Head of caudate nucleus (tissue), 42 donors: ENCODE results near the gene RHO.
"Not testable (repeated sequence)": the region's sequence is repeated elsewhere in the genome, so short reads cannot be mapped to it uniquely, and the experiment has no call there.

ENCODE experiments used
- DNase-seq, 42 donors: peaks; one replicate each; pipeline versions ENCODE4 v3.0.0 to v3.0.0-alpha.2; 2020 to 2021; ENCODE audit warnings: mixed read lengths in 7 of 42
- intact Hi-C: fragments of 100-400 bp; cut with DNase I; formaldehyde crosslinking; loops from one replicate; pipeline ENCODE4 v1.15.0; 2022

Gene RHO

DNA sequence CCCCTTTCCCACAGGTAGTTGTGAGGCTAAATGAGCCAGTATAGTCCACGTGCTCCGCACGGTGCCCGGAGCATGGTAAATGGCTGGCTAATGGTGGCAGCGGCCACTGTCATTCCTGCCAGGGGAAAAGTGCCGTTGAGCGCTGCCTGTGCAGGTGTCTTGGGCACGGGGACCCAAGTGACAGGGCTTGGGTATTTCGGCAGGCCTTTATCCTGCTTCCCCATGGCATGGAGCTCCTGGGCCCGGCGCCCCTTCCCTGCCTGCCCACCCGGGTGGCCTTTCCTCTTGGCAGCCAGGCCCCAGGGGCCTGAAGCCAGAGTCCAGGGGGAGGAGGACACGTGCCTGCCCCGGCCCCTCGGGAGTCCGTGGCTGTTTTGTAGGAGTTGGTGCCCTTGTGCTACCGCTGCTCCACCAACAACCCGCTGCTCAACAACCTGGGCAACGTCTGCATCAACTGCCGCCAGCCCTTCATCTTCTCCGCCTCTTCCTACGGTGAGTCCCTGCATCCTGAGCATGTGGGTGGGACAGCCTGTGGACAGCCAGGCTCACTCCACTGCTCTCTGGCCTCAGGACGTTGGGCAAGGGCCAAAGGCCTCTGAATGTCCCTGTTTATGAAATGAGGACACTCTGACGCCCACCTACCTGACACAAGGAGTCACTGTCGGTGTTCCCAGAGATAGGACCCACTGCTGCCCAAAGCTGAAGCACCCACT, 13.2 kb upstream of the RHO start:
- intact Hi-C loops, DNase-seq: not testable (repeated sequence)

DNA sequence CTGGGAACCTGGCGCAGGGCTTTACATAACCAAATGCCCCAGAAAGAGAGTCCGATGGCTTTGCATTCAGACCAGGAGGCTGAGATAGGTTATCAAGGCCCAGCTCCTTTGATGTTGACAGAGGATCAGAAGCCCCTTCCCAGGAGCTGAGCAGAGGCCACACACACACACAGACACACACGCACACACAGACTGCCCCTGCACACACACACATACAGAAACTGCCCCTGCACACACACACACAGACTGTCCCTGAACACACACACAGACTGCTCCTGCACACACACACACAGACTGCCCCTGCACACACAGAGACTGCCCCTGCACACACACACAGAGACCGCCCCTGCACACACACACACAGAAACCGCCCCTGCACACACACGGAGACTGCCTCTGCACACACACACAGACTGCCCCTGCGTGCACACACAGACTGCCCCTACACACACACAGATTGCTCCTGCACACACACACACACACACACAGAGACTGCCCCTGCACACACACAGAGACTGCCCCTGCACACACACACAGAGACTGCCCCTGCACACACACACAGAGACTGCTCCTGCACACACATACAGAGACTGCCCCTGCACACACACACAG, 12.5 kb upstream of the RHO start:
- intact Hi-C loops, DNase-seq: not testable (repeated sequence)

DNA sequence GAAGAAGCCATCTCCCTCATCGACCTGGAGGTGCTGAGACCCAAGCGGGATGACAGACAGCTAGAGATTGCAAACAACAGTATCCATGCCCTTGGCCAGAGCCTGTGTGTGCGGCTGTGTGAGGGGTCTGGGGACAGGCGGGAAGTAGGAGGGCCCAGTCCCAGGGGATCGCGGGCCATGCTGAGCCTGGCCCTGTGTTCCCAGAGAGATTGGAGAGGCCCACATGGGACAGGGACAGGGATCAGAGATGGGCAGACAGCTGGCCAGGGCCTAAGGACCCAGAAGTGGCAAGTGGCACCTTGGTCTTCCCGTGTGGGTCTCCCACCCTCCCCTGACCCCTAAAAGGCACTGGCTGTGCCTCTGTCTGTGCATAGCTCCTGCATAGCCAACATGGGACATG, 10.9 kb upstream of the RHO start:
- DNase-seq: no peak
- intact Hi-C loops: no loop called here

DNA sequence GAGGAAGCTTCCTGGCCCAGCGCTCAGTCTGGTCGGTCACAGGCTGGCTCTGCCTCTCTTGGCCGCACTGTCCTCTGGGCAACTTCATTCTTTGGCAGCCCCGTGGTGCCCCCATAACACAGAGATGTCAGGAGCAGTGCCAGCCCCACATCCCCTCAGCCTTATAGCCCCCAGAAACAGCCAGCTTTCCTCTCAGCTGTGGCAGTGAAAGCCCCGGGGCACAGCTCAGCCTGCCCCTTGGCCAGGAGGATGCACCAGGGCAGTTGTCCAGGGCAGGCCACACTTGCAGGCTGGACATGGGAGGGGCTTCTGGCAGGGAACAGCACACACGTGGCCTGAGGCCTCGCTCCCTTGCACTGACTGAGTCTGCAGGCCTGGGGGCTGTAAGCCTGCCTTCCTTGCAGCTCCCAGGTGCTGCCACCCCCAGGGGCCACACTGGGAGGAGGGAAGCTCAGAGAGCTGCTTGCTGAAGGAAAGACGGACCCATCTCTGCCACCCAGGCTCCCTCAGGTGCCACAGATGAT, 10.3 kb upstream of the RHO start:
- intact Hi-C loops: no loop called here
- no peak for DNase-seq

DNA sequence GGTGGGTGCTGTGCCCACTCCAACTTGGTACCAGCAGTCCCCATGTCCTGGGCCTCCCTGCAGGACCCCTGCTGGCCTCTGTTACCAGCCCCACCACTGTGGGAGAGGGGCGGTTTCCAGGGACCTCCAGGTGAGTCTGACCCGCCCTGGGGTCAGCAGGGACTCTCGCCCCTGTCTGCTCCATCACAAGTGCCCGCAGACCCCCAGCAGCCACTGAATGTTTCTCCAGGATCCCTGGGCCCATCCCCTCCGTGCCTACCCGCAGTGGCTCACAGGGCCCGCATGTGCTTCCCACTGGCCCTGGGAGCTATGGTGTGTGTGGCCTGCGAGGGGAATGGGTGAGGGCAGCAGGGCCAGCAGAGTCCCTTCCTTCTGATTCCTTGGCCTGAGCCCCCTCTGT, 9.9 kb upstream of the RHO start:
- intact Hi-C loops: no loop called here
- no peak for DNase-seq

DNA sequence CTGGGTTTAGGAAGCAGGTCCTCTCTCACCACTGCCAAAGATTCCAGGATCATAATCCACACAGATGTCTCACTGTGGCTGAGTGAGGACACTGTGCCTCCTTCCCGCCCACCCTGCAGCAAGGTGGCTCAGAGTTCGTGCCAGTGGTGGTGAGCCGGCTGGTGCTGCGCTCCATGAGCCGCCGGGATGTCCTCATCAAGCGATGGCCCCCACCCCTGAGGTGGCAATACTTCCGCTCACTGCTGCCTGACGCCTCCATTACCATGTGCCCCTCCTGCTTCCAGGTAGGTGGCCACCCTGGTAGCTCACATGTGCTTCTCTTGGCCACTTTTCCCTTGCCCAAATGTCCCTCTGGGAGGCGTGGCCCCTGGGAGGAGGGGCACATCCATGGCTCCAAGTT, 9.0 kb upstream of the RHO start:
- intact Hi-C loops: no loop called here
- no peak for DNase-seq

DNA sequence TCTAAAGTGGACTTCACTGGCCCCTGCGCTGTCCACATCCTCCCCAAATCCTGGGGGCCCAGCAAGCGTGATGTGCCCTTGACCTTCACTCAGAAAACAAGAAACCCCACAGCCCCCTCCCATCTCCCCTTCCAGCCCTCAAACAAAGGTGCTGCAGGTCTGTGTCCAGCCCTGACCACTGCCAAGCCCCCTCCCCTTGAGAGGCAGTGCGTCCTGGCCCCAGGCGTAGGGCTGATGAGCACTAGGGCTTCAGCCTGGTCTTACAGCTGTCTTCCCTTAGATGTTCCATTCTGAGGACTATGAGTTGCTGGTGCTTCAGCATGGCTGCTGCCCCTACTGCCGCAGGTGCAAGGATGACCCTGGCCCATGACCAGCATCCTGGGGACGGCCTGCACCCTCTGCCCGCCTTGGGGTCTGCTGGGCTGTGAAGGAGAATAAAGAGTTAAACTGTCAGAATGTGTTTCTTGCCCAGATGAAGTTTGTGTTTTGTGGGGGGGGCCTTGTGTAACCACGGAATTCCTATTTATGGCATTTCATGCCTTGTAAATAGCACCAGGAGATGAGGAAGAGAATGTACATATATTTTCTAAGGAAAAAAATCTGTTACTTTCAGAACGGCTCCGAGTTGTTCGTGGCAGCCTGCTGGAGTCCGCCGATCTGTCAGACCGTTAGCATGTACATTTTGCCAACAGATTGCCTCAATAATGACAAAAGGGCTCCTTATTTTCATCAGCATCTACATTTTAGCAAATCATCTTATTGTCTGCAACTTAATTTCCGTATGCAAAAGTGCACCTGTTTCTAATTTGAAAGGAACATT, 8.3 kb upstream of the RHO start:
- DNase-seq: no peak
- intact Hi-C loops: no loop called here

DNA sequence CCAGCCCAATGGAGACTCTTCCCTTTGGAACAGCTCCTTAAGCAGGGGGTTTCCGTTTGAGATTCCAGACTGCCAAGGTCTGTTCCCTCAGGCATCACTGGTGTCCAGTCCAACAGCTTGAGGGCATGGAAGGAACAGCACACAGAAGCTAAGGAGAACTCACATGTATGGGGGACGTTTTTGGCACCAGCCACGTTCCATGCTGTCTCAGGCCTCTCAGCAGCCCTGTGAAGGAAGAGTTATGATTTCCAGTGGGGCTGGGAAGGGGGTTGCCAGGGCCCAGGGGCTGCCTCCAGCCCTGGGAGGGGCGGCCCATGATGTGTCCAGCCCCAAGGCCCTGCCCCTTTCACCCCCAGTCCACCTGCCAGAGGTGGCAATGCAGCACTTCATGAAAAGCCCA, 7.5 kb upstream of the RHO start:
- DNase-seq: no peak
- intact Hi-C loops: no loop called here

DNA sequence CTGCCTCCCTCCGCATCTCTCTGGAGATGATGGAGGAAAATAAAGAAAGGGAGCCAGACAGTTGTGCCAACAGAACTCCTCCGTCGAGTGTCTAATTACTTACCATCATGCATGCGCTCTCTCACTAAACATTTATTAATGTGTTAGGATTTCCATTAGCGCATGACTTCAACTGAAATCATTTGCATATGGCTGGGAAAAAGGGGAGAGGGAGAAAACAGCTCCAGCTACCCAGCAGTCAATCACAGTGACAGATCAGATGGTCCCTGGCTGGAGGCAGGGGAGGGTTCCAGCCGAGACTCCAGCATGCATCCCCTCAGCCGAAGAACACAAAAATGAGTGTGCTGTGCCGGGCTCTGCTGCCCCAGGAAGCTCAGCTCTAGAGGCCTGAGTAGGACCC, 6.8 kb upstream of the RHO start:
- intact Hi-C loops: no loop called here
- DNase-seq: no peak

DNA sequence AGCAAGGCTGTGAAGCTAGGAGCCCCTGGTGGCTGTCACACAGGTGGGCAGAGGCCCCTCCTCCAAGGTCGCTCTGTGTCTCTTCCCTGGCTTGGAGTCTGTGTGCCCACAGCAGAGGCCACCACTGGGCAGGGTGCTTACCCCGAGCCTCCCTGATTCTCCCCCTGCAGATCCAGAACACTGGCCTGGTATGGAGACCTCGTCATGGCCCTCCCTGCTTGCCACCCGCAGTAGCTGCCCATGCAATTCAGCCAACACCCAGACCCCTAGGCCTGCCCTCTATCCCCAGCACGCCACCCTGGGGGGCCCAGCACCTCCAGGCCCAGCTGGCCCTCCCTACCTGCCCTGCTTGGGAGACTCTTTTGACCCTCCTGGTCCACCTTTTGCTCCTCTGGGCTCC, 5.5 kb upstream of the RHO start:
- intact Hi-C loops: no loop called here
- DNase-seq: no peak

DNA sequence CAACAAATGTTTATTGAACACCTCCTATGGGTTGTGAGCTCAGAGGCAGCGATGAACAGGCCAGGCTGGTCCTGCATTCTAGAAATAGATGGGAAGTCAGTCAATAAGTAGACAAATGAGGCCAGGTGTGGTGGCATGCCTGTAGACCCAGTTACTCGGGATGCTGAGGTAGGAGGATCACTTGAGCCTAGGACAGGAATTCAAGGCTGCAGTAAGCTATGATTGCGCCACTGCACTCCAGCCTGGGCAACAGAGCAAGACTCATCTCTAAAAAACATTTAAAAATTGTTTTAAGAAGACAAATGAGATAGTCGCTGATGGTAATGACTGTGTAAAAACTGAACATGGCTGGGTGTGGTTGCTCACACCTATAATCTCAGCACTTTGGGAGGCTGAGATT, 4.4 kb upstream of the RHO start:
- intact Hi-C loops: no loop called here
- no peak for DNase-seq

DNA sequence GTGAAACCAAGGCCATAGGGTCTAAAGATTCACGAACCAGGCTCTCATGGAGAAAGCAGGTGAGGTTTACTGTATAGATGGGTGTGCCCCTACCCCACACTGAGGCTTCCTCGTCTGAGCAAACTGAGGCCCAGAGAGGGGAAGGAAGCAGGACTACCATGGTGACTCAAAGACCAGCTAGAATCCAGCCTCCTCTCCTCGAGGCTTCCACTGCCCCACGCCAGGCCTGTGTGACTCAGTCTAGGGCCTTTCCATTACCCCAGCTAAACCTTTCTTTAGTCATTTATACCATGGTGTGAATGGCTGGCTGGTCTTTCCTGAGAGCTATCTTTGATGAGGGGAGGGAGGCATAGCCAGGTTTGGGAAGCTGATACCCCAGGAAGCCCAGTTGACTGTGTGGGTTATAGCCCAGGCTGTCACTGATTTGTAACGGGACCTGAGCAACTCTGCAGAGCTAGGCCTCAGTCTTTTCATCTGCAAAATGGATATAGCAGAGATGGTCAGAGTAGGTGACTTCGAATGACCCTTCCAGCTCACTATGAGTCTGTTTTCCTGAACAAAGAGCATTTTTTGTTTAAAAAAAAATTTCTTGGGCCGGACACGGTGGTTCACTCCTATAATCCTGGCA, 3.0 kb upstream of the RHO start:
- intact Hi-C loops: no loop called here
- no peak for DNase-seq

DNA sequence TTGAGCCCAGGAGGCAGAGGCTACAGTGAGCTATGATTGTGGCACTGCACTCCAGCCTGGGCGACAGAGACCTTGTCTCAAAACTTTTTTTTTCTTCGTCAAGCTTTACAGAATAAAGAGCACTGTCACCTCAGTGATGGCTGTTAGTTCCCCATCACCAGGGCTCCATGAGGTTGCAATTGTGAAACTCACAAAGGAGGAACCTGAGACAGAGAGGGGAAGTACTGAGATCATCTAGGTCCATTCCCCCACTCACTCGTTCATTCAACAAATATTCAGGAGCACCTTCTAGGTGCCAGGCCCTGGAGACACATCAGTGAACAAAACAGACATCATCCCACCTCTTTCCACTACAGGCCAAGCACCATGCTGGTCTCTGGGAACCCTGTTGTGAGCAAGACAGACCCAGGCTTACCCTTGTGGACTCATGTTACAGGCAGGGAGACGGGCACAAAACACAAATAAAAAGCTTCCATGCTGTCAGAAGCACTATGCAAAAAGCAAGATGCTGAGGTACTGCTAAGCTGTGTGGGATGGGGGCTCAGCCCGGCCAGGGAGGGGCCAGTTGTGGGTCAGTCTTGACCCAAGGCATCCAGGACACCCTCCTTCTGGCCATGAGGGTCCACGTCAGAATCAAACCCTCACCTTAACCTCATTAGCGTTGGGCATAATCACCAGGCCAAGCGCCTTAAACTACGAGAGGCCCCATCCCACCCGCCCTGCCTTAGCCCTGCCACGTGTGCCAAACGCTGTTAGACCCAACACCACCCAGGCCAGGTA, 2.1 kb upstream of the RHO start:
- DNase-seq: peak in 1 of 42 donors; percentile 19

DNA sequence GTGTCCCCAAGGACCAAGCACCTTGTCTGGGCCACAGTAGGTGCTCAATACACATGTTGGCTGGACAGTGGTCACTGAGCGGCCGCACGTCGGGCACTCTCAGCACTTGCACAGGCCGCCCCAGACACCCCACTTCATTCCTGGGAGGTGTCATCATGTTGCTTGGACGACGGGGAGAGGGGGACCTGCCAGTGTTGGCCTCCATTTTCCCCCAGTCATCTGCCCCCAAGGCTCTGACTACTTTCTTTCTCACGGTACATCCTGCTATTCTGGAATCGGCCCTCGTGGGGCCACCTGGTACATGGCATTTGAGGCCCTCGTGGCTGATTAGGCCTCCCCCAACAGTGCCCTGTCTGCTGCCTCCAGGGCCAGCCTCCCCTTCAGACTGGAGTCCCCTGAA, 1.2 kb upstream of the RHO start:
- intact Hi-C loops: no loop called here

More for the DNA sequence above, 2.1 kb upstream of the RHO start:
- intact Hi-C loops: no loop called here

DNA sequence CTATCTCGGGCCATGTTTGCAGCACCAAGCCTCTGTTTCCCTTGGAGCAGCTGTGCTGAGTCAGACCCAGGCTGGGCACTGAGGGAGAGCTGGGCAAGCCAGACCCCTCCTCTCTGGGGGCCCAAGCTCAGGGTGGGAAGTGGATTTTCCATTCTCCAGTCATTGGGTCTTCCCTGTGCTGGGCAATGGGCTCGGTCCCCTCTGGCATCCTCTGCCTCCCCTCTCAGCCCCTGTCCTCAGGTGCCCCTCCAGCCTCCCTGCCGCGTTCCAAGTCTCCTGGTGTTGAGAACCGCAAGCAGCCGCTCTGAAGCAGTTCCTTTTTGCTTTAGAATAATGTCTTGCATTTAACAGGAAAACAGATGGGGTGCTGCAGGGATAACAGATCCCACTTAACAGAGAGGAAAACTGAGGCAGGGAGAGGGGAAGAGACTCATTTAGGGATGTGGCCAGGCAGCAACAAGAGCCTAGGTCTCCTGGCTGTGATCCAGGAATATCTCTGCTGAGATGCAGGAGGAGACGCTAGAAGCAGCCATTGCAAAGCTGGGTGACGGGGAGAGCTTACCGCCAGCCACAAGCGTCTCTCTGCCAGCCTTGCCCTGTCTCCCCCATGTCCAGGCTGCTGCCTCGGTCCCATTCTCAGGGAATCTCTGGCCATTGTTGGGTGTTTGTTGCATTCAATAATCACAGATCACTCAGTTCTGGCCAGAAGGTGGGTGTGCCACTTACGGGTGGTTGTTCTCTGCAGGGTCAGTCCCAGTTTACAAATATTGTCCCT, 1.2 kb downstream of the RHO start:
- no peak for DNase-seq
- intact Hi-C loops: no loop called here

More for the DNA sequence above, 1.2 kb upstream of the RHO start:
- DNase-seq: no peak

DNA sequence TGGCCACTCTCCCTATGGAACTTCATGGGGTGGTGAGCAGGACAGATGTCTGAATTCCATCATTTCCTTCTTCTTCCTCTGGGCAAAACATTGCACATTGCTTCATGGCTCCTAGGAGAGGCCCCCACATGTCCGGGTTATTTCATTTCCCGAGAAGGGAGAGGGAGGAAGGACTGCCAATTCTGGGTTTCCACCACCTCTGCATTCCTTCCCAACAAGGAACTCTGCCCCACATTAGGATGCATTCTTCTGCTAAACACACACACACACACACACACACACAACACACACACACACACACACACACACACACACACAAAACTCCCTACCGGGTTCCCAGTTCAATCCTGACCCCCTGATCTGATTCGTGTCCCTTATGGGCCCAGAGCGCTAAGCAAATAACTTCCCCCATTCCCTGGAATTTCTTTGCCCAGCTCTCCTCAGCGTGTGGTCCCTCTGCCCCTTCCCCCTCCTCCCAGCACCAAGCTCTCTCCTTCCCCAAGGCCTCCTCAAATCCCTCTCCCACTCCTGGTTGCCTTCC, 1.9 kb downstream of the RHO start:
- intact Hi-C loops: no loop called here
- DNase-seq: no peak

DNA sequence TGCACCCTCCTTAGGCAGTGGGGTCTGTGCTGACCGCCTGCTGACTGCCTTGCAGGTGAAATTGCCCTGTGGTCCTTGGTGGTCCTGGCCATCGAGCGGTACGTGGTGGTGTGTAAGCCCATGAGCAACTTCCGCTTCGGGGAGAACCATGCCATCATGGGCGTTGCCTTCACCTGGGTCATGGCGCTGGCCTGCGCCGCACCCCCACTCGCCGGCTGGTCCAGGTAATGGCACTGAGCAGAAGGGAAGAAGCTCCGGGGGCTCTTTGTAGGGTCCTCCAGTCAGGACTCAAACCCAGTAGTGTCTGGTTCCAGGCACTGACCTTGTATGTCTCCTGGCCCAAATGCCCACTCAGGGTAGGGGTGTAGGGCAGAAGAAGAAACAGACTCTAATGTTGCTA, 2.4 kb downstream of the RHO start:
- DNase-seq: no peak
- intact Hi-C loops: no loop called here

DNA sequence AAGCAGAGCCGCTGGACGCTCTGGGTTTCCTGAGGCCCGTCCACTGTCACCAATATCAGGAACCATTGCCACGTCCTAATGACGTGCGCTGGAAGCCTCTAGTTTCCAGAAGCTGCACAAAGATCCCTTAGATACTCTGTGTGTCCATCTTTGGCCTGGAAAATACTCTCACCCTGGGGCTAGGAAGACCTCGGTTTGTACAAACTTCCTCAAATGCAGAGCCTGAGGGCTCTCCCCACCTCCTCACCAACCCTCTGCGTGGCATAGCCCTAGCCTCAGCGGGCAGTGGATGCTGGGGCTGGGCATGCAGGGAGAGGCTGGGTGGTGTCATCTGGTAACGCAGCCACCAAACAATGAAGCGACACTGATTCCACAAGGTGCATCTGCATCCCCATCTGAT, 3.3 kb downstream of the RHO start:
- DNase-seq: no peak
- intact Hi-C loops: no loop called here
